GF-D8 (cell line): Measurements from ENCODE around the gene HAVCR1.

Experiments
- DNase-seq: peaks from one replicate; lab custom pipeline; 2025; lab: John Stamatoyannopoulos, UW

HAVCR1 gene

DNA sequence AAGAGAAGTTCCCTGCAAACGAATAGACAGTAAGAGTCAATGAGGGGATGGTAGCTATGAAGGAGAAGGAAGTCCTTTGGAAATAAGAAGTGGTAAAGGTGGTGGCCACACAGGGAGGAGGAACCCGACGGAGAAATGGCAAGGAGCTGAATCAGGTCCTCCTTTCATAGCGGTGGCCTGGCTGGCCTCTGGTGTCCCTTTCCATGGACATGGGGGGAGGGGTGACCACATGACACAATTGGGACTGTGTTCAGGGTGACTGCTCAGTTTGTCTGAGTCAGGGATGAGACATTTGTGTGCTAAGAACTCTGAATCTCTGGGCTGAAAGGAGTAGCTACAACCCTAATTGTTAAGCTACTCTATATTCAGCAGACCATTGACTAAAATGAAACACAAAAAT is 67.2 kb downstream of the HAVCR1 start:
- no peak for DNase-seq

DNA sequence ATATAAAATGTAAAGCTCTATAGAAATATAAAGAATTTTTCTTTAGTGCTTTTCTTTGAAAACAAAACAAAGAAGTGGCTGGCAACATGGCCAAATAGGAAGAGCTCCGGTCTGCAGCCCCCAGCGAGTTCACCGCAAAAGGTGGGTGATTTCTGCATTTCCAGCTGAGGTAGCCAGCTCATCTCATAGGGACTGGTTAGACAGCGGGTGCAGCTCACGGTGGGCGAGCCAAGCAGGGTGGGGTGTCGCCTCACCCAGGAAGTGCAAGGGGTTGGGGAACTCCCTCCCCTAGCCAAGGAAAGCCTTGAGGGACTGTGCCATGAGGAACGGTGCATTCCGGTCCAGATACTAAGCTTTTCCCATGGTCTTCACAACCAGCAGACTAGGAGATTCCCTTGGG is 74.9 kb downstream of the HAVCR1 start:
- no peak for DNase-seq

DNA sequence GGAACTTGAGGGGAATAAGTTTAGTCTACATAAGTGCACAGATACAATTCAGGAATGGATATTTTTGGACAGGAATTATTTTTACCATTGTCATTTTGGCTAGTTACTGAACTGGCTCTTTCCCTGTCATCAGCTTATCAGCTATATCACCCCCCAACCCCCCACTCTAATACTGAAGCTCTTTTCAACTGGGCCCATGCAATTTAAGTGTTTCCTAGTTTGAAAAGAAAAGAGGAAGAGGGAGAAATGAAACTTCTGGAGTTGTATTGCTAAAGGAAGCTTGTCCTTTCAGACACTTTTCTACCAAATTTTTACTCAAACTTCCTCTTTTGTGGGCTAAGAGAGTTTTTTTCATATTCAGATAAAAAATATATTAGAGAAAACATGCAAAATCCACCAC is 77.4 kb downstream of the HAVCR1 start:
- DNase-seq = peak; percentile 2
